ENCODE data around the gene EPHA8. TPM values are rescaled to one million over a fixed set of nuclear protein-coding genes. Genes with fewer than 3 reads are reported as not detected.
A peak's percentile ranks its signal among the peaks of the same experiment; 100 is the strongest.

The EPHA8 gene
- total RNA-seq, 1 donor from 2014 or later, result 2.0 TPM

GRCh38 chr1:22638476-22639234 lies 75.4 kb downstream of the EPHA8 start:
- no peak for FAIRE-seq
- no peak for DNase-seq (ENCODE audit: low spot score in 2 of 2)

- FAIRE-seq (no peak), DNase-seq (ENCODE audit: low spot score in 2 of 2) (no peak)
Measured at GRCh38 chr1:22639286-22639685, 76.0 kb downstream of the EPHA8 start.

- no peak for DNase-seq (ENCODE audit: low spot score in 2 of 2)
- no peak for FAIRE-seq
Measured at GRCh38 chr1:22641247-22641646, 78.0 kb downstream of the EPHA8 start.

- peak; percentile 56 to 88 for DNase-seq (ENCODE audit: low spot score in 2 of 2)
- FAIRE-seq, result no peak
Measured at GRCh38 chr1:22641906-22642636, 78.8 kb downstream of the EPHA8 start.

GRCh38 chr1:22643381-22643780 lies 80.1 kb downstream of the EPHA8 start, which contains the start of gene C1QC:
C1QC (plus strand) TSS chr1:22643633; CDS start chr1:22644024, 391 bp downstream.
- DNase-seq (ENCODE audit: low spot score in 2 of 2) (no peak), FAIRE-seq (no peak)

GRCh38 chr1:22643928-22644327 lies 80.6 kb downstream of the EPHA8 start:
- FAIRE-seq (no peak), DNase-seq (ENCODE audit: low spot score in 2 of 2) (no peak)

- FAIRE-seq (no peak), DNase-seq (ENCODE audit: low spot score in 2 of 2) (no peak)
Measured at GRCh38 chr1:22645931-22646330, 82.6 kb downstream of the EPHA8 start.

GRCh38 chr1:22646384-22646783 lies 83.1 kb downstream of the EPHA8 start:
- FAIRE-seq, result no peak
- DNase-seq (ENCODE audit: low spot score in 2 of 2), result no peak

- FAIRE-seq, result no peak
- no peak for DNase-seq (ENCODE audit: low spot score in 2 of 2)
Measured at GRCh38 chr1:22650089-22650693, 86.9 kb downstream of the EPHA8 start.

GRCh38 chr1:22651941-22652856 lies 88.9 kb downstream of the EPHA8 start:
- FAIRE-seq, result no peak
- no peak for DNase-seq (ENCODE audit: low spot score in 2 of 2)

GRCh38 chr1:22652881-22653316 lies 89.6 kb downstream of the EPHA8 start, which contains the start of gene C1QB:
C1QB (plus strand) TSS chr1:22653236; CDS start chr1:22659463, 6,227 bp downstream.
- FAIRE-seq, result no peak
- DNase-seq (ENCODE audit: low spot score in 2 of 2), result no peak

Small RNAs within 50 kb of the gene (small RNA-seq; reads per million reads assigned to genes)
- not detected for gene MIR6127

Other genes starting within 250 kb of the EPHA8 start
- gene ZBTB40, start 111.6 kb upstream of the EPHA8 start, total RNA-seq, result 10.2 TPM
- 8.6 TPM for gene C1QA, start 73.1 kb downstream of the EPHA8 start, total RNA-seq
- gene C1QC, start 80.1 kb downstream of the EPHA8 start, total RNA-seq, result 7.3 TPM
- gene C1QB, start 89.7 kb downstream of the EPHA8 start, total RNA-seq, result 5.3 TPM
- gene EPHB2, start 147.3 kb downstream of the EPHA8 start, total RNA-seq, result 22.8 TPM